Central memory CD8-positive, alpha-beta T cell (primary cell): Measurements from ENCODE around the gene APELA.
"Not testable (repeated sequence)": the region's sequence is repeated elsewhere in the genome, so short reads cannot be mapped to it uniquely, and the experiment has no call there.

Source experiments
- ATAC-seq: fragments of 150-1000 bp; cut with Tn5 transposase; replicated peaks from 2 replicates; pipeline ENCODE4 v1.10.0; 2022; ENCODE audit warnings: mild to moderate bottlenecking, moderate FRiP score, moderate number of reproducible peaks; ENCODE audit not compliant: poor library complexity, severe bottlenecking; ENCODE audit errors: extremely low read depth
- DNase-seq, 2 donors: peaks; one replicate each; pipeline ENCODE4 v3.0.0; 2021; ENCODE audit warnings: low spot score in 2 of 2
- H3K27ac Mint-ChIP-seq: one replicate; pipeline ENCODE4 v1.8.0; 2022; ENCODE audit warnings: low read depth, mild to moderate bottlenecking, moderate library complexity, mixed read lengths
- H3K27me3 Mint-ChIP-seq: one replicate; pipeline ENCODE4 v1.8.0; 2022; ENCODE audit warnings: mixed read lengths
- H3K36me3 Mint-ChIP-seq: one replicate; pipeline ENCODE4 v1.8.0; 2022; ENCODE audit warnings: mild to moderate bottlenecking, moderate library complexity, mixed read lengths; ENCODE audit not compliant: insufficient read depth
- H3K4me1 Mint-ChIP-seq: one replicate; pipeline ENCODE4 v1.8.0; 2022; ENCODE audit warnings: mixed read lengths
- H3K4me3 Mint-ChIP-seq: one replicate; pipeline ENCODE4 v1.8.0; 2022; ENCODE audit warnings: mild to moderate bottlenecking, moderate library complexity, mixed read lengths
- H3K9me3 Mint-ChIP-seq: one replicate; pipeline ENCODE4 v1.8.0; 2022; ENCODE audit warnings: mixed read lengths

APELA gene

DNA sequence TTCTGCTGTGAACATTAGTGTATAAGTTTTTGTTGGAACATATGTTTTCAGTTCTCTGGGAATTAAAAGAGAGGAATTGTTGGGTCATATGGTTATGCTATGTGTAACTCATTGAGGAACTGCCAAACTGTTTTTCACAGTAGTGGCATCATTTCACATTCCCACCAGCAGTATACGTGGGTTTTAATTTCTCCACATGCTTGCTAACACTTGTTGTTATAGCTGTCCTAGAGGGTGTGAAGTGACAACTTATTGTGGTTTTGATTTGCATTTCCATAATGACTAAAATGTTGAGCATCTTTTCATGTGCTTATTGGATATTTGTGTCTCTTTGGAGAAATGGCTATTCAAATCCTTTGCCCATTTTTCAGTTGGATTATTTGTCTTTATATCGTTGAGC is 13.7 kb downstream of the APELA start:
- no peaks in the 10 kb centered on the region for H3K36me3 Mint-ChIP-seq

DNA sequence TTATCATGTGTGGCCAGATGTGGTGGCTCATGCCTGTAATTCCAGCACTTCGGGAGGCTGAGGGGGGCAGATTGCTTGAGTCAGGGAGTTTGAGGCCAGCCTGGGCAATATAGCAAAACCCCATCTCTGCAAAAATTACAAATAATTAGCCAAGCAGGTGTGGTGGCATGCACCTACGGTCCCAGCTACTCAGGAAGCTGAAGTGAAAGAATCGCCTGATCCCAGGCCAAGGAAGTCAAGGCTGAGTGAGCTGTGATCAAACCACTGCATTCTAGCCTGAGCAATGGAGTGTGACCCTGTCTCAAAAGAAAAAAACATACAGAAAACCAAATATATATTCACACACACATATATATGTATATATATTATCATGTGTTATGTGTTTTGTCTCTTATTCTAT is 15.0 kb downstream of the APELA start:
- no peak for ATAC-seq
- Mint-ChIP-seq H3K4me1 (no peaks in the 10 kb centered on the region), H3K27me3 (peaks cover 40% of the 10 kb centered on the region), H3K9me3 (no peaks in the 10 kb centered on the region), H3K4me3 (no peak overlapping the region), H3K27ac (no peak overlapping the region), H3K36me3 (no peaks in the 10 kb centered on the region)
- DNase-seq, result no peak

More for the DNA sequence above, 13.7 kb downstream of the APELA start:
- ATAC-seq, result no peak
- H3K4me1 Mint-ChIP-seq, result no peaks in the 10 kb centered on the region
- H3K27me3 Mint-ChIP-seq, result peaks cover 40% of the 10 kb centered on the region
- no peak overlapping the region for H3K27ac Mint-ChIP-seq
- no peaks in the 10 kb centered on the region for H3K9me3 Mint-ChIP-seq
- no peak for DNase-seq
- H3K4me3 Mint-ChIP-seq, result no peak overlapping the region

DNA sequence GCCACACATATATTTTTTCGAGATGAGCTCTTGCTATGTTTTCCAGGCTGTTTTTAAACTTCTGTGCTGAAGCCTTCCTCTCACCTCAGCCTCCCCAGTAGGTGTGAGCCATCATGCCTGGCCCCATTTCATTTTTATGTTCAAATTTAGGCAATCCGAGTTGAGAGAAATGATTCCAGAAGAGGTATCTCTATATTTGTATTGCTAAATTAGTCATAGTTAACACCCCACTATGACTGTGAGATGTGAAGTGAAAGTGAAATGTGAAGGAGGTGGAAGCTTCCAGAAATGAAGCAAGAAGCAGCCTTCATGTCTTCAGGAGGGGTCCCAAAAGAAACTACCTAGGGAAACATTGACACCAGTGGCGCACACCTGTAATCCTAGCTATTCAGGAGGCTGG is 17.7 kb downstream of the APELA start:
- H3K27ac Mint-ChIP-seq, result no peak overlapping the region
- ATAC-seq (no peak), DNase-seq (no peak)
- no peak overlapping the region for H3K4me3 Mint-ChIP-seq
- H3K27me3 Mint-ChIP-seq, result peaks cover 36% of the 10 kb centered on the region
- no peaks in the 10 kb centered on the region for H3K9me3 Mint-ChIP-seq
- H3K36me3 Mint-ChIP-seq, result no peaks in the 10 kb centered on the region
- no peaks in the 10 kb centered on the region for H3K4me1 Mint-ChIP-seq

DNA sequence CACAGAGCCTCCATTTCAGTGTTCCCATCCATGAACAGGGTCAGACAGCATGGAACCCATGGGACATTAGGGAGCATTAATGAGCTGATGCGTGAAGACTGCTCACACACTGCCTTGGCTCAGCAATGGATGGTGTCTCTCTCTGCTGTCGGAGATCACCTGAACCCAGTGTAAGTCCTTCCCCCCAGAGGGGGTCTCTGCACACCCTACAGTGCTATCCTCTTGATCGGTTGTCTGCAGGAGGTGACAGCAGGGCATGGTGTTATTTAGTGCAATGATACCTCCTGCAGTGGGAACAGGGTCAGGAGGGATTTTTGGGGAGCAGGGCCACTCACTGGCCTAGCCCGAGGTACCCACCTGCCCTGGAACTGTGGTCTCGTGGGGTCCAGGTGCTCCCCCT is 25.6 kb downstream of the APELA start:
- Mint-ChIP-seq H3K4me1 (no peaks in the 10 kb centered on the region), H3K27ac (no peak overlapping the region), H3K4me3 (no peak overlapping the region), H3K27me3 (peaks cover 12% of the 10 kb centered on the region), H3K36me3 (no peaks in the 10 kb centered on the region), H3K9me3 (no peaks in the 10 kb centered on the region)
- ATAC-seq, result no peak
- no peak for DNase-seq

DNA sequence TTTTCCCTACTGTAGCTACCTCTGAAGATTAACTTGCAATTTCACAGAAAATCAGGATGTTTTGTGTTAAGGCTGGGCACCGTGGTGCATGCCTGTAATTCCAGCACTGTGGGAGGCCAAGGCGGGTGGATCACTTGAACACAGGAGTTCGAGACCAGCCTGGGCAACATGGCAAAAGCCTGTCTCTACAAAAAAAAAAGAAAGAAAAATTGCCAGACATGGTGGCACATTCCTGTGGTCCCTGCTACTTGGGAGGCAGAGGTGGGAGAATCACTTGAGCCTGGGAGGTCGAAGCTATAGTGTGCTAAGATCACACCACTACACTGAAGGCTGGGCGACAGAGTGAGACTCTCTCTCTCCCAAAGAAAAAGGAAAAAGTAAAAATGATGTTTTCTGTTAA is 27.4 kb downstream of the APELA start:
- Mint-ChIP-seq H3K4me3 (no peak overlapping the region), H3K9me3 (no peaks in the 10 kb centered on the region), H3K27ac (no peak overlapping the region), H3K27me3 (peaks cover 2% of the 10 kb centered on the region), H3K36me3 (no peaks in the 10 kb centered on the region), H3K4me1 (no peaks in the 10 kb centered on the region)
- no peak for DNase-seq
- ATAC-seq, result no peak

DNA sequence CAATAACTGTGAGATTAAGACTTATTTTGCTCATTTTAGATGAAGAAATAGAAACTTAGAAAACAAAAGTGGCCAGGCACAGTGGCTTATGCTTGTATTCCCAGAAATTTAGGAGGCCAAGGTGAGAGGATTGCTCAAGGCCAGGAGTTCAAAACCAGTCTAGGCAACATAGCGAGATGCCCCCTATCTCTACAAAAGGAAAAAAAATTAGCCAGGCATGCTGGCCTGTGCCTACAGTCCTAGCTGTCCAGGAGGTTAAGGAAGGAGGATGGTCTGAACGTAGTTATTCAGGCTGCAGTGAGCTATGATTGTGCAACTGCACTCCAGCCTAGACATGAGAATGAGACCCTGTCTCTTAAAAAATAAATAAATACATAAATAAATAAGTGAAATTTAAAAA is 28.0 kb downstream of the APELA start:
- Mint-ChIP-seq H3K4me3 (no peak overlapping the region), H3K4me1 (no peaks in the 10 kb centered on the region), H3K27ac (no peak overlapping the region), H3K27me3 (no peaks in the 10 kb centered on the region), H3K9me3 (no peaks in the 10 kb centered on the region), H3K36me3 (no peaks in the 10 kb centered on the region)
- DNase-seq (no peak), ATAC-seq (no peak)

DNA sequence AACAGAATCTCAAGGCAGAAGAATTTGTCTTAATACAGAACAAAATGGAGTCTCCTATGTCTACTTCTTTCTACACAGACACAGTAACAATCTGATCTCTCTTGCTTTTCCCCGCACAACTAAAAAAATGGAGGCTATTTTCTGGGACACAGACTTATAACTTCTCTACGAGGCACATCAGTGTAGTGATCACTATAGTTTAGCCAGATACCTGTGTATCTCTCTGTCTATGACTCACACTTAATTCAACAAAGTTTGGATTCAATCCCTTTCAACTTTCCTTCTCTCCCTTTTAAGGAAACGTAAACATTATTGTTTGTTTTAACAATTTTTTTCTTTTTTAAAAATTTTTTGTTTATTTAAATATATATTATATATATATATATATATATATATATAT is 29.4 kb downstream of the APELA start:
- no peak overlapping the region for H3K4me3 Mint-ChIP-seq
- no peak for ATAC-seq
- no peak for DNase-seq
- H3K27me3 Mint-ChIP-seq, result no peaks in the 10 kb centered on the region
- no peaks in the 10 kb centered on the region for H3K9me3 Mint-ChIP-seq
- H3K4me1 Mint-ChIP-seq, result no peaks in the 10 kb centered on the region
- H3K36me3 Mint-ChIP-seq, result no peaks in the 10 kb centered on the region
- no peak overlapping the region for H3K27ac Mint-ChIP-seq

DNA sequence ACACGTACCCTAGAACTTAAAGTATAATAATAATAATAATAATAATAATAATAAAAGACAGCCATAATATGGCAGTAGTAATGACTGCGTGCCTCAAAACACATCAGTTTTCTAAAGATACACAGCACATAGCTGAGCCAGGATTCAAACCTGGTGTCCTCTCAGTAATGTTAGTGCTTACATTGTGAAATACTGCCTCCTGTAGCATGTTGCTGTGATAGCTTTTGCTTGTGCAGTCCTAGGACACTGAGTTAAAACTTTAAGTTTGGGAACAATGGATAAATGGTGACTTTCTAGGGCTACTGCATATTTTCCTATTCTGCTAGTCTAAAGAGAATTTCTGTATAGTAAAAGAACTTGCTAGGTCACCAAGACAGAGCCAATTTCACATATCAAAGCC is 36.5 kb downstream of the APELA start:
- DNase-seq, H3K4me1 Mint-ChIP-seq, H3K4me3 Mint-ChIP-seq, H3K36me3 Mint-ChIP-seq, ATAC-seq, H3K9me3 Mint-ChIP-seq, H3K27me3 Mint-ChIP-seq, H3K27ac Mint-ChIP-seq: not testable (repeated sequence)

DNA sequence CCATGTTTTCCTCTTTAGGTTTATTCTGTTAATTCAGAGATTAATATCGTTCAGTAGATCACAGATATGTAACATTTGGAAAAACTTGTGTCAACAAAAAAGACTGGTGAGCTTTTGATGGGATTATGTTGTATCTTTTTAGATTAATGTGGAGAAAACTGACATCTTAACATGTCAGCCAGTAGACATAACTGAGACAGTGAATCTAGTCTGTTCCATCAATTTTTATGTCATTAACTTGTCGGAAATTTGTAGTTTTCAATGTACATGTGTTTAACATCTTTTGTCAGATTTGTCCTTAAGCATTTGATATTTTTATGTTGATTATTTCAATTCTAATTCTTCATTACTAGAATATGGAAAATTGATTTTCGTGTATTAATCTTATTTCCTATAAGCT is 42.0 kb downstream of the APELA start:
- DNase-seq (no peak), ATAC-seq (no peak)
- Mint-ChIP-seq H3K4me3 (no peak overlapping the region), H3K9me3 (no peaks in the 10 kb centered on the region), H3K4me1 (no peaks in the 10 kb centered on the region), H3K27me3 (no peaks in the 10 kb centered on the region), H3K36me3 (no peaks in the 10 kb centered on the region), H3K27ac (no peak overlapping the region)

DNA sequence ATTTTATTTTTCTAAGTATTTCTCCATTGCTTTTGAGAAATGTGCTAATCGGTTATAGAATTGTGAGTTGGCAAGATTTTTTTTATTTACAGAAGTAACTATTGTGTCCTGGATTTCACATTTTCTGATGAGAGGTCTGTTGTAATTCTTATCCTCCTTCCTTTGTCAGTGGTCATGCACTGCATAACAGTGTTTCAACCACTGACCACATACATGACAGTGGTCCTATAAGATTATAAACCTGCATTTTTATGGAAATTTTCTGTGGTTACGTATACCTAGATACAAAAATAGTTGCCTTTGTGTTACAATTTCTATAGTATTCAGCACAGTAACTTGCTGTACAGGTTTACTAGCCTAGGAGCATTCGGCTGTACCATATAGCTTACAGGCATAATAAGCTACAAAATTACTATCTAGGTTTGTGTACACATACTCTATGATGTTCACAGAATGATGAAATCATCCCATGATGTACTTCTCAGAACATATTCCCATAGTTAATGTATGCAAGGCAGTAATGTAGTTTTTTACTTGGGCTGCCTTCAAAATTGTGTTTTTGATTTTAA is 47.8 kb downstream of the APELA start:
- no peak for DNase-seq
- no peak overlapping the region for H3K27ac Mint-ChIP-seq
- H3K27me3 Mint-ChIP-seq, result peaks cover 20% of the 10 kb centered on the region
- ATAC-seq, result no peak
- no peaks in the 10 kb centered on the region for H3K9me3 Mint-ChIP-seq
- H3K4me1 Mint-ChIP-seq, result no peaks in the 10 kb centered on the region
- H3K4me3 Mint-ChIP-seq, result no peak overlapping the region
- H3K36me3 Mint-ChIP-seq, result peaks cover 2% of the 10 kb centered on the region

DNA sequence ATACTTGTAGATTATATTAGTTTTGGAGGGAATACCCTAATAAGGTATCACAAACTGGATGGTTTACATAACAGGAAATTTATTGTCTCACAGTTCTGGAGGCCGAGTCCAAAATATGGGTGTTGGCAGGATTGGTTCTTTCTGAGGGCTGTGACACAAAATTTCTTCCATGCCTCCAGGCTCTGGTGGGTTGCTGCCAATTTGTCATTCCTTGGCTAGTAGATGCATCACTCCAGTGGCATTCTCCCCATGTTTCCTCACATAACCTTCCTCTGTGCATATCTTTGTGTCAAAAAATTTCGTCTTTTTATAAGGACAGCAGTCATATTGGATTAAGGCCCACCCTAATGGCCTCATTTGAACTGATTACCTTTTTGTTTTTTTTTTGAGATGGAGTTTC is 49.3 kb downstream of the APELA start:
- Mint-ChIP-seq H3K36me3 (peaks cover 2% of the 10 kb centered on the region), H3K27me3 (peaks cover 24% of the 10 kb centered on the region), H3K27ac (no peak overlapping the region), H3K9me3 (no peaks in the 10 kb centered on the region), H3K4me1 (no peaks in the 10 kb centered on the region), H3K4me3 (no peak overlapping the region)
- ATAC-seq (no peak), DNase-seq (no peak)

DNA sequence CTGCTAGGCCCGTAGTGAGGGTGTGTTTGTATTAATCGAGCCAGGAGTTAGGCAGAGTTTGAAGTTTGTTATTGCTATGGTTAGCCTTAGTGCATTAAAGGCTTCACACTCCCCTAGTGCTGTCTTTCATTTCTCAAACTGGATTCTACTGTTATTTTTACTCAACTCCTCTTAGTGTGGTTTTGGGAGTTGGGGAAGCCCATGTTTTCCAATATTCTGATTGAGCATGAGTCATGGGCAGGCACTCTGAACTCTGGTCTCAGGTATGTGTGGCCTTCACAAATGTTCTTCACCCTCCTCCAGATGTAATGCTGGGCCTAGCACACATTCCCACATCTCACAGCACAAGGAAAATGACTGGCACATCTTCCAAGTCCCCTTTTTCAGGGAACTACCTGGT is 50.1 kb downstream of the APELA start:
- not testable (repeated sequence) for H3K27ac Mint-ChIP-seq, H3K36me3 Mint-ChIP-seq, DNase-seq, ATAC-seq, H3K4me1 Mint-ChIP-seq, H3K4me3 Mint-ChIP-seq, H3K9me3 Mint-ChIP-seq
- H3K27me3 Mint-ChIP-seq, result peaks cover 24% of the 10 kb centered on the region

DNA sequence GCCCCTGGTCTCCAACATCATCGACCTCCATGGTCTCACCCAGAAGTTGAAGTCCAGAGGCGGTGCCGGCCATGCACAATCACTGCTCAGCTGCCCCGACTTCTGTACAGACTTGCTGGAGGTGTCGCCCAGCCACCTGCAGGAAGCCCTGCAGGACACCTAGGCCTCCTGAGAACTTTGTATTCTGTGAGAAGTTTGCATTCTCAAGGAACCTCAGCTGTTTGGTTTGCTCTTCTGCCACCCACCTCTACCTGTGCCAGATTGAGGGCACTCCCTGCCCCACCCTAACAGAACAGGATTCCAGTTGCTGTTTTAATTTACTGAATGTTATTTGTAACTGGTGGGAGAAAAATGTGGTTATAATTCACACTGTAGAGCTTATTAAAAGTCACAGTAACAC is 53.7 kb downstream of the APELA start:
- no peak for DNase-seq
- Mint-ChIP-seq H3K27me3 (peaks cover 26% of the 10 kb centered on the region), H3K9me3 (no peaks in the 10 kb centered on the region), H3K4me1 (no peaks in the 10 kb centered on the region), H3K4me3 (no peak overlapping the region), H3K36me3 (peaks cover 2% of the 10 kb centered on the region), H3K27ac (no peak overlapping the region)
- no peak for ATAC-seq
